Astrocyte of the cerebellum (primary cell): ENCODE data around the gene CP.

ENCODE experiments used
- DNase-seq: peaks from one replicate; pipeline ENCODE4 v3.0.0-alpha.2; 2011; ENCODE audit warnings: low read depth
- H3K4me3 ChIP-seq: 2 replicates; pipeline ENCODE4 v1.5.1; 2011; ENCODE audit warnings: mild to moderate bottlenecking, low read depth, low read length, moderate library complexity
- in situ Hi-C: cut with HindIII; loops from 2 replicates; pipeline ENCODE4 v1.10.0; 2017; ENCODE audit warnings: low sequenced_read_pairs
- TF ChIP-seq, protein P1 (sequence below): IDR thresholded peaks from 2 replicates; pipeline ENCODE4 v1.5.1; 2012; ENCODE audit warnings: low read length, low read depth, moderate library complexity, mild to moderate bottlenecking; ENCODE audit errors: missing control alignments

The CP gene

DNA sequence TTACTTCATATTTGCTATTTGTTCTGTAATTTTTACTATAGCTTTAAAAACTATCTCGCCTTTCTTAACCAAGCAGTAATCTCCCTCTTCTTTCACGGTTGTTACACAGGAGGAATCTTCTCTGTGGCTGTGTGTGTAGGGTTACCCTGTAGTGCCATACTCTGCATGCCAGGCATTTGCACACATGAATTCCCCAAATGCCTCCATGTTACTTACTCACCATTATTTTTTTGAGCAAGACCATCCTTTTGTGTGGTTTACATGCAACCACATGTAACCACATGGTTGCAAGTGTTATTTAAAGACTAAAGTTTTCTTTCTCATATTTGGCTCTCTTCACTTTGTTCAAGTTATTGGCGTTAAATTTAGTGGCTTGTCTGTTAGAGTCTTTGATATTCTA, 46.7 kb downstream of the CP start:
- in situ Hi-C loops, result no loop called here
- DNase-seq, result peak; percentile 73
- TF ChIP-seq, protein P1, sequence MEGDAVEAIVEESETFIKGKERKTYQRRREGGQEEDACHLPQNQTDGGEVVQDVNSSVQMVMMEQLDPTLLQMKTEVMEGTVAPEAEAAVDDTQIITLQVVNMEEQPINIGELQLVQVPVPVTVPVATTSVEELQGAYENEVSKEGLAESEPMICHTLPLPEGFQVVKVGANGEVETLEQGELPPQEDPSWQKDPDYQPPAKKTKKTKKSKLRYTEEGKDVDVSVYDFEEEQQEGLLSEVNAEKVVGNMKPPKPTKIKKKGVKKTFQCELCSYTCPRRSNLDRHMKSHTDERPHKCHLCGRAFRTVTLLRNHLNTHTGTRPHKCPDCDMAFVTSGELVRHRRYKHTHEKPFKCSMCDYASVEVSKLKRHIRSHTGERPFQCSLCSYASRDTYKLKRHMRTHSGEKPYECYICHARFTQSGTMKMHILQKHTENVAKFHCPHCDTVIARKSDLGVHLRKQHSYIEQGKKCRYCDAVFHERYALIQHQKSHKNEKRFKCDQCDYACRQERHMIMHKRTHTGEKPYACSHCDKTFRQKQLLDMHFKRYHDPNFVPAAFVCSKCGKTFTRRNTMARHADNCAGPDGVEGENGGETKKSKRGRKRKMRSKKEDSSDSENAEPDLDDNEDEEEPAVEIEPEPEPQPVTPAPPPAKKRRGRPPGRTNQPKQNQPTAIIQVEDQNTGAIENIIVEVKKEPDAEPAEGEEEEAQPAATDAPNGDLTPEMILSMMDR, result no peak
- no peak overlapping the region for H3K4me3 ChIP-seq

DNA sequence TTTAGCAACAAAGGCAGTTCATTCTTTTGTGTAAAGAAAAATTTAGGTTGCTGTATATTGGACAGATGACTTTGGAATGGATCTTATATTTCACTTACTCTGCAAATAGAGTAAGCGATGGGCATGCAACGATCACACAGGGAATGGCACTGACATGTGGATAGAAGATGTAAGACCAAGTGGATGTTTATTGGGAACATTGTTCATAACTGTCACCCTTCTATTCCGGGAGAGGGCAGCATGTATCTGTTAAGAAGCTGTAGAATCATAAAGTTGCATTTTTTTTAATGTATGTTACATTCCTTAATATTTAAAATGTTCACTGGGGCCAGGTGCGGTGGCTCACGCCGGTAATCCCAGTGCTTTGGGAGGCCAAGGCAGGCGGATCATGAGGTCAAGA, 51.0 kb downstream of the CP start:
- TF ChIP-seq, protein P1, result no peak
- H3K4me3 ChIP-seq, result no peak overlapping the region
- no peak for DNase-seq
- in situ Hi-C loops, result no loop called here

DNA sequence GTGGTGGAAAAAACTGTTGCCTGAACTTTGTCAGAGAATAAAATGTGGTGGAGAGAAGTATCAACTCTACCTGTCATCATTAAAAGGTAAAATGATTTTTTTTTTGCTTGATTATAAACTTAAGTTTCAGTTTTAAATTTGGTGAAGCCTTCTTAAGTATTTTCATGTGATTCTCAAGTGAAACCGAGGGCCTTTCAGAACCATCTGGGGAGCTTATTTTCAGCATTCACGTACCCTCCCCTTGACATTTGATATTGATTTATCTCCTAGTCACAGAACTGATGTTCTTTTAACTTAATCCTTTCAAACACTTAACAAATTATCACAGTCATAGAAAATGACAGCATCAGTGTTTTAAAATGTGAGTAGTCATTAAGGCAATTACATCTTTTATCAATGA, 53.7 kb downstream of the CP start:
- H3K4me3 ChIP-seq, result no peak overlapping the region
- TF ChIP-seq, protein P1, result no peak
- in situ Hi-C loops, result no loop called here
- no peak for DNase-seq

DNA sequence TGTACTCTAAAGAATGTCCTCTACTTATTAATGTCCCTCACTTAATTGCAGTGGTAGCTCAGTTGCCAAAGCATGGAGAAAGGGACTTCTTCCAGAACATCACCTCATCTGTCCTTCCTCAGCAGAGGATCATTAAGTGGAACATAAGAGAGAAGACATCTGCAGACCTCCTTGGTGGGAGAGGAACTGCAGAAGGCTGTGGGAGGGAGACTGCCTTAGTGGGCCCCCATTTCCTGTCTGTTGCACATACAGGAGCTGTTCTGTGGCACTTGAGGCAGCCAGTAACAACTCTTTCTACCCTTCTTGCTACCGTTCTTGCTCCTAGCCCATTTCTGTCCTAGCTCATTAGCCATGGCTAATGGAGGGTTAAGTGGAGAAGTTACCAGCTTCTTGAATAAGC, 58.6 kb downstream of the CP start:
- TF ChIP-seq, protein P1, result no peak
- no peak for DNase-seq
- in situ Hi-C loops, result no loop called here
- no peak overlapping the region for H3K4me3 ChIP-seq

DNA sequence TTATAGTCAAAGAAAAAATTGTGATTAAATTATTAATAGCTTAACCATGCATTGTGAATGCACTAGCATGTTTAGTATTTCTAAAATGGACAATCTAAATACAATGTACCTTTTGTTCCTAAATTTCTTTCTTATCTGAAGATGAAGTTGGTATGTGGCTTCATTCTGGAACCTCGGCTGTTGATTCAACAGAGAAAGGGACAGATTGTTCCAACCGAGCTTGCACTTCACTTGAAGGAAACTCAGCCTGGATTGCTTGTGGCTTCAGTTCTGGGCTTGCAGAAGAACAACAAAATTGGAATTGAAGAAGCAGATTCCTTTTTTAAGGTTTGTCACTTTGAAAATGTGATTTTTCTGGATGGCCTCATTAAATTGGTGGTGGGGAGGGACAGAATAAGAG, 59.6 kb downstream of the CP start:
- TF ChIP-seq, protein P1, result no peak
- in situ Hi-C loops, result no loop called here

DNA sequence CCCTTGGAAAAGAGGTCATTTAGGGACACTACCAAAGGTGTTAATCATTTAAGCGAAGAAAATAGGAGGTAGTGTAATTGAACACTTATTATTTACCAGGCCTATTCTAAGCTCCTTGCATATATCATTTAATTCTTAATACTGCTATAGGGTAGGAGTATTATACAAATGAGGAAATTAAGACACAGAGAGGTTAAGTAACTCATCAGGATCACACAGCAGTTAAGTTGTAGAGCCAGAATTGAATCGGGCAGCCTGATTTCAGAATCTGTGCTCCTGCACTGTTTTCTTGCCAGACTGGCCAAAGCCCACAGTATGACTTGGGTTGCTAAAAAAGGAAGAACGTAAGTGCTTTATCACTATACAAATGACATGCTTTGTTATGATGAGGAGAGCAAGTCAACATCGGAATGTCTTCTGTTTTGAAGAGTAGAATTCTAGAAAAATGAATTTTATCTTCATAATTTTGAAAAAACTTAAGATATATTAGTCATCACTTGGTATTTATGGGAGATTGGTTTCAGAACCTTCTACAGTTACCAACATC, 60.8 kb downstream of the CP start:
- in situ Hi-C loops, result no loop called here

More for the DNA sequence above, 59.6 kb downstream of the CP start:
- no peak overlapping the region for H3K4me3 ChIP-seq
- no peak for DNase-seq

More for the DNA sequence above, 60.8 kb downstream of the CP start:
- no peak overlapping the region for H3K4me3 ChIP-seq
- no peak for DNase-seq
- TF ChIP-seq, protein P1, result no peak
